GM12801 (cell line): ENCODE results near the gene PLCG1.

ENCODE experiments used
- TF ChIP-seq, protein P1 (sequence below): IDR thresholded peaks from one replicate; pipeline ENCODE4 v1.5.1; 2011; ENCODE audit warnings: control low read depth; ENCODE audit not compliant: insufficient read length; ENCODE audit errors: extremely low read depth

The PLCG1 gene

GRCh38 chr20:41098703-41099250 is 38.6 kb upstream of the PLCG1 start:
- TF ChIP-seq, protein P1, sequence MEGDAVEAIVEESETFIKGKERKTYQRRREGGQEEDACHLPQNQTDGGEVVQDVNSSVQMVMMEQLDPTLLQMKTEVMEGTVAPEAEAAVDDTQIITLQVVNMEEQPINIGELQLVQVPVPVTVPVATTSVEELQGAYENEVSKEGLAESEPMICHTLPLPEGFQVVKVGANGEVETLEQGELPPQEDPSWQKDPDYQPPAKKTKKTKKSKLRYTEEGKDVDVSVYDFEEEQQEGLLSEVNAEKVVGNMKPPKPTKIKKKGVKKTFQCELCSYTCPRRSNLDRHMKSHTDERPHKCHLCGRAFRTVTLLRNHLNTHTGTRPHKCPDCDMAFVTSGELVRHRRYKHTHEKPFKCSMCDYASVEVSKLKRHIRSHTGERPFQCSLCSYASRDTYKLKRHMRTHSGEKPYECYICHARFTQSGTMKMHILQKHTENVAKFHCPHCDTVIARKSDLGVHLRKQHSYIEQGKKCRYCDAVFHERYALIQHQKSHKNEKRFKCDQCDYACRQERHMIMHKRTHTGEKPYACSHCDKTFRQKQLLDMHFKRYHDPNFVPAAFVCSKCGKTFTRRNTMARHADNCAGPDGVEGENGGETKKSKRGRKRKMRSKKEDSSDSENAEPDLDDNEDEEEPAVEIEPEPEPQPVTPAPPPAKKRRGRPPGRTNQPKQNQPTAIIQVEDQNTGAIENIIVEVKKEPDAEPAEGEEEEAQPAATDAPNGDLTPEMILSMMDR = no peak

- TF ChIP-seq, protein P1 = no peak
Observed at GRCh38 chr20:41100001-41100480, 37.3 kb upstream of the PLCG1 start.

- TF ChIP-seq, protein P1 = no peak
Observed at GRCh38 chr20:41101660-41102059, 35.7 kb upstream of the PLCG1 start.

DNA sequence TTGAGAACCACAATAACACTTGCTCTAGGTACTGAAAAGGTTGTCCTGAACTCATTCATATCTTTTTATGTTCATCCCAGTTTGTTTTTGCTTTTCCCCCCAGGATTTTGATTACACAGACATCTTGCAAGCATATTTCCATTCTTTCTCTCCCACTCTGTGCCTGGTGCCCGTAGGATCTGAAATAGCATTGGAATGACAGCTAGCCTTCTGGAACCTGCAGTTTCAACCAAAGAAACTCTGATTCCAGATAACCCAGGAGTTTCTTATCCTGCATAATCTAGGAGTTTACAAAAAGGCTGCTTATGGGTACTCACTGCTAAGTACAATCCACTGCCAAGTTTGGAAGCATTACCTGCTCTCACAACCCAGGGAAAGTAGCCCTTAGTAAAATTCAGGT is 28.8 kb upstream of the PLCG1 start:
- TF ChIP-seq, protein P1 = no peak

GRCh38 chr20:41110012-41110411 is 27.3 kb upstream of the PLCG1 start:
- TF ChIP-seq, protein P1 = no peak

DNA sequence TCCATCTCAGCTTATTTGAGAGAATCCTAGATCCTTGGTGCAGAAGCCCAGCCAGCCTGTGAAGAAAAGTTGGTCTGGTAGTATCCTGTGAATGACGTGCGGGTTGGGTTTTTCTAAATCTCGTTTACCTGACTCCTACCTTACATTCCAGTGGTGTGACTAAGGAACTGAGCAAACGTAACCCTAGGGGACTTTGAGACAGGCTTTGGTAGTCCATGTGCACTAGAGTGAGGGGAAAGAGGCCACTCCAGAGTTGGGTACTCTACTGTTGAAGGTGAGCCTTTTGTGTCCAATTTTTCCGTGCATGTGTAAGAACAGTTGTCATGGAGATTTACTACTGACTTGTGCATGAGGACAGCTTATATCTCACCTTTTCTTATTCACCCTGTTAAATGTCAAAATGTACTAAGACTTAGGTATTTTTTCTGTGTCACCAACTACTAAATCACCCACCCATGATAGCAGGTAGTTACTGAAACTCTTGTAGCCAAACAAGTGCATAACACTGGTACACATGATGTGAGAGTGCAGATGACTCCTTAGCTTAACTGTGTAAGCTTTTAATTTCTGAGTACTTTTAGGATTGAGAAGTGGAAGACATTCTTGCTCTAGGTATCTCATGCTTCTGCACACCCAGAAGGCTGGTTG is 26.3 kb upstream of the PLCG1 start:
- TF ChIP-seq, protein P1 = no peak

- TF ChIP-seq, protein P1 = no peak
Observed at GRCh38 chr20:41111578-41111951, 25.8 kb upstream of the PLCG1 start.
